Stomach (tissue), 9 donors: Measurements from ENCODE around the gene TRMU. TPM values are rescaled to one million over a fixed set of nuclear protein-coding genes. Genes with fewer than 3 reads are reported as not detected.
"Not testable (repeated sequence)": the region's sequence is repeated elsewhere in the genome, so short reads cannot be mapped to it uniquely, and the experiment has no call there.

Source experiments
- DNase-seq, 2 donors: peaks; one replicate each; pipeline versions ENCODE4 v3.0.0 to v3.0.0-alpha.2; 2013 to 2019
- H3K27ac ChIP-seq, 5 donors: fragments of 200-600 bp in 4 of 5; sonication (generic) in 4 of 5; one replicate each; pipeline ENCODE4 v1.5.1; 2013 to 2019; ENCODE audit warnings: mild to moderate bottlenecking in 1 of 5, moderate library complexity in 1 of 5
- H3K27me3 ChIP-seq, 3 donors: fragments of 200-600 bp; sonication (generic); one replicate each; pipeline ENCODE4 v1.5.1; 2017 to 2019; ENCODE audit warnings: mixed run types in 1 of 3
- H3K36me3 ChIP-seq, 4 donors: fragments of 200-600 bp; sonication (generic); 1 replicate in 3 of 4; 2 replicates in 1 of 4; pipeline ENCODE4 v1.5.1; 2016 to 2019
- H3K4me1 ChIP-seq, 4 donors: fragments of 200-600 bp; sonication (generic); one replicate each; pipeline ENCODE4 v1.5.1; 2016 to 2019
- H3K4me3 ChIP-seq, 4 donors: fragments of 200-600 bp; sonication (generic) in 3 of 4; one replicate each; pipeline ENCODE4 v1.5.1; 2016 to 2019; ENCODE audit warnings: mild to moderate bottlenecking in 1 of 4
- H3K9me3 ChIP-seq, 4 donors: fragments of 200-600 bp; sonication (generic); one replicate each; pipeline ENCODE4 v1.5.1; 2016 to 2019
- CTCF ChIP-seq, 7 experiments: fragments of 450-650 bp in 4 of 7; fragments of 200-600 bp in 3 of 7; sonication (generic) in 3 of 7; IDR thresholded peaks; one replicate each; pipeline ENCODE4 v1.5.1; 2016 to 2019; ENCODE audit warnings: antibody characterized with exemption in 7 of 7, control low read depth in 2 of 7, mild to moderate bottlenecking in 1 of 7
- EP300 ChIP-seq: sonication (generic); formaldehyde crosslinking; IDR thresholded peaks from one replicate; pipeline ENCODE4 v1.6.1; 2017; ENCODE audit warnings: antibody characterized with exemption
- POLR2A ChIP-seq, 4 donors: fragments of 450-650 bp; IDR thresholded peaks; one replicate each; pipeline ENCODE4 v1.6.1; 2016; ENCODE audit warnings: antibody characterized with exemption in 4 of 4, control low read depth in 2 of 4, mild to moderate bottlenecking in 1 of 4, moderate library complexity in 1 of 4
- POLR2AphosphoS5 ChIP-seq, 3 donors: sonication (generic); formaldehyde crosslinking; IDR thresholded peaks; one replicate each; pipeline ENCODE4 v1.6.1; 2016; ENCODE audit warnings: antibody characterized with exemption in 3 of 3
- WGBS, 5 donors: extraction: QIAGEN DNeasy Blood & Tissue Kit in 3 of 5; methylation state at CpG; one replicate each; pipeline versions ENCODE4 v1.1.5 to v1.1.7; 2013 to 2018; 5-methylcytosine and 5-hydroxymethylcytosine counted together
- intact Hi-C: fragments of 100-400 bp; cut with DNase I; formaldehyde crosslinking; loops from one replicate; pipeline ENCODE4 v1.15.1; 2023; ENCODE audit warnings: low total_unique reads
- polyA plus RNA-seq, 3 donors: library from polyadenylated mRNA; stranded (reverse); fragments of 200-250 nt; gene quantifications; one replicate each; pipeline ENCODE4 v1.2.3, GENCODE V29; 2013
- total RNA-seq, 5 donors: library from RNA; depleted of rRNA; stranded (reverse); fragments of >200 nt; gene quantifications; one replicate each; pipeline versions ENCODE4 v1.1.0 to v1.2.3, GENCODE V29; 2014 to 2016
- donor health status: healthy with polysubstance abuse.
- donor health status: Bipolar disorder and iron deficiency.
- donor health status: healthy.

Gene TRMU
- total and polyA plus RNA-seq, 8 donors: 23.8 to 114 (median 57.4) TPM

- H3K27me3 ChIP-seq: no peaks in the 10 kb centered on the region
- H3K4me3 ChIP-seq: no peak overlapping the region
- H3K9me3 ChIP-seq: no peaks in the 10 kb centered on the region
- DNase-seq: no peak
- TF ChIP-seq CTCF (IDR thresholded peaks at IDR 0.05) (no peak), POLR2AphosphoS5 (IDR thresholded peaks at IDR 0.05) (no peak), EP300 (no peak), POLR2A (IDR thresholded peaks at IDR 0.05) (no peak)
- H3K36me3 ChIP-seq: peaks cover 0 to 7% (median 3%) of the 10 kb centered on the region in 4 donors
- intact Hi-C loops: no loop called here
- peaks cover 3 to 6% (median 5%) of the 10 kb centered on the region in 4 donors for H3K4me1 ChIP-seq
- WGBS, 5 donors: 93 to 95% (median 94%) methylated on average over 6 to 14 of the region's 14 CpGs
- H3K27ac ChIP-seq: no peak overlapping the region
Measured at GRCh38 chr22:46394622-46395021, 59.1 kb downstream of the TRMU start.

GRCh38 chr22:46395145-46395544 is 59.6 kb downstream of the TRMU start:
- H3K27me3 ChIP-seq: no peaks in the 10 kb centered on the region
- peaks cover 3 to 5% (median 4%) of the 10 kb centered on the region in 4 donors for H3K4me1 ChIP-seq
- intact Hi-C loops: no loop called here
- 89 to 95% (median 91%) methylated on average over 13 of the region's 13 CpGs for WGBS, 5 donors
- peaks cover 0 to 7% (median 3%) of the 10 kb centered on the region in 4 donors for H3K36me3 ChIP-seq
- H3K9me3 ChIP-seq: no peaks in the 10 kb centered on the region
- H3K27ac ChIP-seq: no peak overlapping the region
- no peak overlapping the region for H3K4me3 ChIP-seq
- TF ChIP-seq EP300 (no peak), POLR2AphosphoS5 (IDR thresholded peaks at IDR 0.05) (no peak), CTCF (IDR thresholded peaks at IDR 0.05) (no peak), POLR2A (IDR thresholded peaks at IDR 0.05) (no peak)
- DNase-seq: no peak

- H3K4me1 ChIP-seq, H3K27ac ChIP-seq, H3K27me3 ChIP-seq, H3K9me3 ChIP-seq, DNase-seq, intact Hi-C loops, H3K36me3 ChIP-seq, H3K4me3 ChIP-seq: not testable (repeated sequence)
- WGBS, 5 donors: 76 to 90% (median 82%) methylated on average over 5 of the region's 5 CpGs
Measured at GRCh38 chr22:46397049-46397448, 61.5 kb downstream of the TRMU start.

- no peak for TF ChIP-seq POLR2A (IDR thresholded peaks at IDR 0.05)
- no peak for TF ChIP-seq POLR2AphosphoS5 (IDR thresholded peaks at IDR 0.05)
- no peak for TF ChIP-seq CTCF (IDR thresholded peaks at IDR 0.05)
- TF ChIP-seq EP300: no peak
- intact Hi-C loops: no loop called here
- Histone ChIP-seq H3K9me3 (no peaks in the 10 kb centered on the region), H3K27me3 (no peaks in the 10 kb centered on the region), H3K4me3 (no peak overlapping the region), H3K27ac (no peak overlapping the region), H3K36me3 (peaks cover 0 to 7% (median 3%) of the 10 kb centered on the region in 4 donors), H3K4me1 (no peaks in the 10 kb centered on the region)
- DNase-seq: no peak
- 85 to 93% (median 89%) methylated on average over 16 to 18 of the region's 18 CpGs for whole genome bisulfite sequencing, 5 donors
Measured at GRCh38 chr22:46397514-46397913, 62.0 kb downstream of the TRMU start.

- Histone ChIP-seq H3K36me3 (peaks cover 0 to 7% (median 3%) of the 10 kb centered on the region in 4 donors), H3K4me1 (no peaks in the 10 kb centered on the region), H3K9me3 (no peaks in the 10 kb centered on the region), H3K27ac (no peak overlapping the region), H3K4me3 (no peak overlapping the region), H3K27me3 (no peaks in the 10 kb centered on the region)
- WGBS, 5 donors: 91 to 95% (median 92%) methylated on average over 15 to 19 of the region's 19 CpGs
- TF ChIP-seq CTCF (IDR thresholded peaks at IDR 0.05) (no peak), POLR2AphosphoS5 (IDR thresholded peaks at IDR 0.05) (no peak), EP300 (no peak), POLR2A (IDR thresholded peaks at IDR 0.05) (no peak)
- no peak for DNase-seq
- intact Hi-C loops: no loop called here
Measured at GRCh38 chr22:46397951-46398350, 62.4 kb downstream of the TRMU start.
